ENCODE results near the gene CYP1A2. TPM values are rescaled to one million over a fixed set of nuclear protein-coding genes. Genes with fewer than 3 reads are reported as not detected.

CYP1A2 gene
- total and polyA plus RNA-seq, 2 of the 13 experiments (the other 11 are each of a cell fraction or from before 2014, with no cell fraction given): 0.07 TPM; not detected in 1

DNA sequence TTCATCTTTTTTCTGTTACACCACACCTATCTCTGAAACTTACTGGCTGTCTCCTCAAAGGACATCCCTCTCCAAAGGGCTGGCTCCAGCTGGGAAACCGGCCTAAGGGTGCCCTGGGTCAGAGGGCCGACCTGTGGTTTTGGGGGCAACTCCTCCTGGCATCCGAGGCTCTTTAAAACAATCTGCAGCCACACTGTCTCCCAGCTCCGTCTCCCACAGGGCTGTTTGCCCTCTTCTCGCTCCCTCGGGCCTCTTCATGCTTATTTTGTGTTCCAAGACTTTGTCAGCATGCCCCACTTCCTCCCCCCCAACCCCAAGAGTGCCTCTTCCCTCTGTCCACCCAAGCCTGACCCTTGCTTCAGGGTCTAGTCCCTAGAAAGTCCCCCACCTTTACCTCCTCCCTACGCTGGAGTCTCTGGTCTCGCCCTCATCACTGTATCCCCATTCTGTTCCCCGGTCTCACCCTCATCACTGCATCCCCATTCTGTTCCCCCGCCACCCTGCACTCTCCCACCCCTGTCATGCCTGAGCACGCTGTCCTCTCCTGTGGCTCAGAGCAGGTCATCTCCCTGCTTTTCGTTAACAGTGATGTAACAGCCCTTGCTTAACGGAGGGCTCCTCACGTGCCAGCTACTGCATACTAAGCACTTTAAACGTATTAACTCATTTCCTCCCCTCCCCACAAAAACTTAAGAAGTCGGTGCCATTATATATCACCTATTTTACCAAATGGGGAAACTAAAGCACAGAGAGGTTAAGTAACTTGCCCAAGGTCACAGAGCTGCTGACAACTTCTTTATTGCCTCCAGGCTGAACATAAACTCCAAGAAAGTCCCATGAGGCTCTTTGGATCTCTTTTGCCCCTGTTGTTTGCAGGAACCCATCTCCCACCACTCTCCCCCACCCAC, 32.1 kb downstream of the CYP1A2 start:
- POLR2A ChIA-PET: interaction anchor here (0.6 to 2.0 kb wide), 10 partner anchors 9 to 588 kb away, joined by 3 to 17 read pairs (median 4); partner anchors contain the start of genes FAM219B and MAN2C1
- in situ Hi-C loops (cut with HindIII; ENCODE audit: extremely low pct_ligation_motif_present, low pct_unique_long_range_greater_than_20kb): loop anchor here (10.0 kb wide), 1 partner anchor 236 kb away; the partner anchor contains the start of gene ARID3B
- no peak overlapping the region for H2AFZ ChIP-seq (ENCODE audit: low read length)
- TF ChIP-seq GLMP (CRISPR knock-in tag; IDR thresholded peaks at IDR 0.05; ENCODE audit: borderline replicate concordance) (no peak), FOSL2 (CRISPR knock-in tag; IDR thresholded peaks at IDR 0.05) (no peak), SCMH1 (CRISPR knock-in tag; IDR thresholded peaks at IDR 0.05; ENCODE audit: borderline replicate concordance) (no peak), PHF21A (CRISPR knock-in tag; IDR thresholded peaks at IDR 0.05) (peak; percentile 40; the same call in 1 of the 2 replicates), GZF1 (CRISPR knock-in tag; IDR thresholded peaks at IDR 0.05) (no peak), FOXJ3 (CRISPR knock-in tag; IDR thresholded peaks at IDR 0.05; ENCODE audit: borderline replicate concordance) (no peak), ARID3A (IDR thresholded peaks at IDR 0.05; ENCODE audit: low read depth, low read length) (no peak), ZNF816 (CRISPR knock-in tag; IDR thresholded peaks at IDR 0.05; ENCODE audit: borderline replicate concordance) (no peak), TEAD3 (CRISPR knock-in tag; optimal IDR thresholded peaks at IDR 0.05; ENCODE audit: borderline replicate concordance) (no peak), FOSL1 (CRISPR knock-in tag; IDR thresholded peaks at IDR 0.05; ENCODE audit: borderline replicate concordance) (no peak), MAZ (IDR thresholded peaks at IDR 0.05; ENCODE audit: borderline replicate concordance, low read depth, low read length) (no peak), MAZ (CRISPR knock-in tag; IDR thresholded peaks at IDR 0.05; ENCODE audit: low read depth) (no peak), KDM2A (CRISPR knock-in tag; IDR thresholded peaks at IDR 0.05; ENCODE audit: borderline replicate concordance, low read depth) (no peak)
- TF ChIP-seq, protein P1, sequence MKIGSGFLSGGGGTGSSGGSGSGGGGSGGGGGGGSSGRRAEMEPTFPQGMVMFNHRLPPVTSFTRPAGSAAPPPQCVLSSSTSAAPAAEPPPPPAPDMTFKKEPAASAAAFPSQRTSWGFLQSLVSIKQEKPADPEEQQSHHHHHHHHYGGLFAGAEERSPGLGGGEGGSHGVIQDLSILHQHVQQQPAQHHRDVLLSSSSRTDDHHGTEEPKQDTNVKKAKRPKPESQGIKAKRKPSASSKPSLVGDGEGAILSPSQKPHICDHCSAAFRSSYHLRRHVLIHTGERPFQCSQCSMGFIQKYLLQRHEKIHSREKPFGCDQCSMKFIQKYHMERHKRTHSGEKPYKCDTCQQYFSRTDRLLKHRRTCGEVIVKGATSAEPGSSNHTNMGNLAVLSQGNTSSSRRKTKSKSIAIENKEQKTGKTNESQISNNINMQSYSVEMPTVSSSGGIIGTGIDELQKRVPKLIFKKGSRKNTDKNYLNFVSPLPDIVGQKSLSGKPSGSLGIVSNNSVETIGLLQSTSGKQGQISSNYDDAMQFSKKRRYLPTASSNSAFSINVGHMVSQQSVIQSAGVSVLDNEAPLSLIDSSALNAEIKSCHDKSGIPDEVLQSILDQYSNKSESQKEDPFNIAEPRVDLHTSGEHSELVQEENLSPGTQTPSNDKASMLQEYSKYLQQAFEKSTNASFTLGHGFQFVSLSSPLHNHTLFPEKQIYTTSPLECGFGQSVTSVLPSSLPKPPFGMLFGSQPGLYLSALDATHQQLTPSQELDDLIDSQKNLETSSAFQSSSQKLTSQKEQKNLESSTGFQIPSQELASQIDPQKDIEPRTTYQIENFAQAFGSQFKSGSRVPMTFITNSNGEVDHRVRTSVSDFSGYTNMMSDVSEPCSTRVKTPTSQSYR (CRISPR knock-in tag; IDR thresholded peaks at IDR 0.05; ENCODE audit: borderline replicate concordance): no peak

More for the DNA sequence above, 32.1 kb downstream of the CYP1A2 start:
- no peaks in the 10 kb centered on the region for H3K9me3 ChIP-seq (ENCODE audit: low read length)
- peaks cover 4% of the 10 kb centered on the region for H4K20me1 ChIP-seq (ENCODE audit: insufficient read depth, low read length)
- no TSS peak for BruUV-seq (replicated peaks)
- WGBS (ENCODE audit: low lambda C conversion rate): under 1% methylated on average over 15 of the region's 16 CpGs
- H3K27ac ChIP-seq (ENCODE audit: extremely low read length, insufficient read depth, low read length): peak overlapping the region; percentile 59
- peak overlapping the region; percentile 41 to 84 (median 57); a peak in 5 of 6 replicates for H3K4me3 ChIP-seq (replicated peaks in 1 of 3; ENCODE audit: insufficient read depth in 1 of 3, low read depth in 2 of 3, low read length in 3 of 3)
- peak overlapping the region; percentile 3; the same call in 1 of the 2 replicates for H3K9ac ChIP-seq (ENCODE audit: insufficient read depth, low read depth, low read length)
- ATAC-seq (peak; percentile 3; the same call in 2 of the 3 replicates), FAIRE-seq (no peak), DNase-seq (ENCODE audit: low spot score) (no peak)
- H3K4me2 ChIP-seq (ENCODE audit: low read depth, low read length): peak overlapping the region; percentile 97
- CTCF ChIA-PET (ENCODE audit: low intra/inter-chr PET ratio, low total read pairs): no interaction called here
- H3K79me2 ChIP-seq (ENCODE audit: insufficient read depth, low read length): peaks cover 31% of the 10 kb centered on the region
- H3K27me3 ChIP-seq (ENCODE audit: control insufficient read depth in 1 of 2, insufficient read depth in 2 of 2, low read length in 2 of 2): no peaks in the 10 kb centered on the region
- H3K4me1 ChIP-seq (ENCODE audit: insufficient read depth, low read length): peaks cover 88% of the 10 kb centered on the region
- peaks cover 0 to 8% of the 10 kb centered on the region in 2 experiments; a peak in 1 of 5 replicates for H3K36me3 ChIP-seq (replicated peaks in 1 of 2; ENCODE audit: control insufficient read depth in 1 of 2, insufficient read depth in 2 of 2, low read length in 2 of 2)
- intact Hi-C loops (cut with micrococcal nuclease; ENCODE audit: unreplicated experiment): loop anchor here (2.0 to 5.0 kb wide), 2 partner anchors 37 to 54 kb away; no protein-coding TSS in a partner anchor
